ENCODE measurements around the gene NALCN.

GRCh38 chr13:101150998-101151397, 265.3 kb downstream of the NALCN start:
- TF ChIP-seq POLR2A (IDR thresholded peaks at IDR 0.05; ENCODE audit: low read length) (no peak), GATA1 (IDR thresholded peaks at IDR 0.05; ENCODE audit: low read depth, low read length) (no peak)
